ENCODE results near the gene ARHGDIA.

The ARHGDIA gene

GRCh38 chr17:81907219-81908145 is 36.3 kb upstream of the ARHGDIA start:
- Histone ChIP-seq H3K4me1 (ENCODE audit: control insufficient read depth, insufficient read depth, low read depth, low read length) (peaks cover 21% of the 10 kb centered on the region), H3K27me3 (ENCODE audit: control insufficient read depth in 1 of 2, insufficient read depth in 1 of 2, low read length in 2 of 2) (no peaks in the 10 kb centered on the region), H3K4me2 (ENCODE audit: low read length, poor library complexity, severe bottlenecking) (no peak overlapping the region), H2BK120ac (ENCODE audit: low read depth, low read length) (no peak overlapping the region), H2BK15ac (ENCODE audit: low read depth, poor library complexity, severe bottlenecking) (no peak overlapping the region), H2AFZ (ENCODE audit: low read depth, low read length) (no peak overlapping the region), H3K79me1 (replicated peaks; ENCODE audit: low read length, poor library complexity, severe bottlenecking) (peaks cover 11% of the 10 kb centered on the region), H2AK5ac (ENCODE audit: low read length, severe bottlenecking) (no peak overlapping the region), H3K27ac (ENCODE audit: low read length, poor library complexity, severe bottlenecking) (no peak overlapping the region), H3K18ac (ENCODE audit: low read depth in 1 of 2, low read length in 2 of 2) (no peak overlapping the region), H3K9ac (ENCODE audit: low read length) (no peak overlapping the region), H2BK12ac (ENCODE audit: low read length in 2 of 2) (no peak overlapping the region), H3K36me3 (ENCODE audit: control insufficient read depth in 1 of 2, insufficient read depth in 2 of 2, low read depth in 1 of 2, low read length in 2 of 2) (peaks cover 31 to 76% of the 10 kb centered on the region in 2 experiments), H4K91ac (ENCODE audit: low read length) (no peak overlapping the region), H3K4ac (ENCODE audit: low read depth in 1 of 2, low read length in 2 of 2) (no peak overlapping the region), H3K9me3 (ENCODE audit: control insufficient read depth, low read length) (no peaks in the 10 kb centered on the region), H3K14ac (ENCODE audit: low read length in 2 of 2) (no peak overlapping the region), H3K4me3 (ENCODE audit: insufficient read depth in 1 of 2, low read depth in 1 of 2, low read length in 2 of 2) (no peak overlapping the region), H4K8ac (ENCODE audit: low read length) (no peak overlapping the region), H2BK5ac (ENCODE audit: low read depth, low read length, poor library complexity, severe bottlenecking) (no peak overlapping the region), H3K23ac (ENCODE audit: low read length in 2 of 2) (no peak overlapping the region)
- WGBS: 97% methylated on average over 23 of the region's 26 CpGs
- no peak for DNase-seq

- H4K91ac ChIP-seq (ENCODE audit: low read length): no peak overlapping the region
Observed at GRCh38 chr17:81906476-81907218, 35.5 kb upstream of the ARHGDIA start.

GRCh38 chr17:81905993-81906392 is 34.9 kb upstream of the ARHGDIA start:
- Histone ChIP-seq H4K91ac (ENCODE audit: low read length) (no peak overlapping the region), H3K36me3 (ENCODE audit: control insufficient read depth in 1 of 2, insufficient read depth in 2 of 2, low read depth in 1 of 2, low read length in 2 of 2) (peaks cover 25 to 76% of the 10 kb centered on the region in 2 experiments), H3K4me3 (ENCODE audit: insufficient read depth in 1 of 2, low read depth in 1 of 2, low read length in 2 of 2) (no peak overlapping the region), H3K9me3 (ENCODE audit: control insufficient read depth, low read length) (no peaks in the 10 kb centered on the region), H2AK5ac (ENCODE audit: low read length, severe bottlenecking) (no peak overlapping the region), H2BK15ac (ENCODE audit: low read depth, poor library complexity, severe bottlenecking) (no peak overlapping the region), H2BK5ac (ENCODE audit: low read depth, low read length, poor library complexity, severe bottlenecking) (no peak overlapping the region), H3K4me1 (ENCODE audit: control insufficient read depth, insufficient read depth, low read depth, low read length) (peaks cover 29% of the 10 kb centered on the region), H3K23ac (ENCODE audit: low read length in 2 of 2) (no peak overlapping the region), H4K8ac (ENCODE audit: low read length) (no peak overlapping the region), H3K9ac (ENCODE audit: low read length) (no peak overlapping the region), H3K14ac (ENCODE audit: low read length in 2 of 2) (no peak overlapping the region), H3K79me1 (replicated peaks; ENCODE audit: low read length, poor library complexity, severe bottlenecking) (peaks cover 15% of the 10 kb centered on the region), H2BK12ac (ENCODE audit: low read length in 2 of 2) (no peak overlapping the region), H3K4me2 (ENCODE audit: low read length, poor library complexity, severe bottlenecking) (no peak overlapping the region), H3K4ac (ENCODE audit: low read depth in 1 of 2, low read length in 2 of 2) (no peak overlapping the region), H3K27ac (ENCODE audit: low read length, poor library complexity, severe bottlenecking) (no peak overlapping the region), H3K27me3 (ENCODE audit: control insufficient read depth in 1 of 2, insufficient read depth in 1 of 2, low read length in 2 of 2) (peaks cover 0 to 8% of the 10 kb centered on the region in 2 experiments), H2AFZ (ENCODE audit: low read depth, low read length) (no peak overlapping the region), H3K18ac (ENCODE audit: low read depth in 1 of 2, low read length in 2 of 2) (no peak overlapping the region), H2BK120ac (ENCODE audit: low read depth, low read length) (no peak overlapping the region)
- no peak for DNase-seq
- WGBS: 97% methylated on average over 10 of the region's 10 CpGs

More at GRCh38 chr17:81906476-81907218, 35.5 kb upstream of the ARHGDIA start:
- Histone ChIP-seq H2BK12ac (ENCODE audit: low read length in 2 of 2) (no peak overlapping the region), H3K14ac (ENCODE audit: low read length in 2 of 2) (no peak overlapping the region), H3K4me2 (ENCODE audit: low read length, poor library complexity, severe bottlenecking) (no peak overlapping the region), H3K4me3 (ENCODE audit: insufficient read depth in 1 of 2, low read depth in 1 of 2, low read length in 2 of 2) (no peak overlapping the region), H4K8ac (ENCODE audit: low read length) (no peak overlapping the region), H2BK5ac (ENCODE audit: low read depth, low read length, poor library complexity, severe bottlenecking) (no peak overlapping the region), H3K79me1 (replicated peaks; ENCODE audit: low read length, poor library complexity, severe bottlenecking) (peaks cover 11% of the 10 kb centered on the region), H3K4me1 (ENCODE audit: control insufficient read depth, insufficient read depth, low read depth, low read length) (peaks cover 28% of the 10 kb centered on the region), H3K23ac (ENCODE audit: low read length in 2 of 2) (no peak overlapping the region), H3K27ac (ENCODE audit: low read length, poor library complexity, severe bottlenecking) (no peak overlapping the region), H3K27me3 (ENCODE audit: control insufficient read depth in 1 of 2, insufficient read depth in 1 of 2, low read length in 2 of 2) (peaks cover 0 to 2% of the 10 kb centered on the region in 2 experiments), H3K4ac (ENCODE audit: low read depth in 1 of 2, low read length in 2 of 2) (no peak overlapping the region), H2BK15ac (ENCODE audit: low read depth, poor library complexity, severe bottlenecking) (no peak overlapping the region), H2AK5ac (ENCODE audit: low read length, severe bottlenecking) (no peak overlapping the region), H2AFZ (ENCODE audit: low read depth, low read length) (no peak overlapping the region), H2BK120ac (ENCODE audit: low read depth, low read length) (no peak overlapping the region), H3K36me3 (ENCODE audit: control insufficient read depth in 1 of 2, insufficient read depth in 2 of 2, low read depth in 1 of 2, low read length in 2 of 2) (peaks cover 22 to 70% of the 10 kb centered on the region in 2 experiments), H3K9ac (ENCODE audit: low read length) (no peak overlapping the region), H3K18ac (ENCODE audit: low read depth in 1 of 2, low read length in 2 of 2) (no peak overlapping the region), H3K9me3 (ENCODE audit: control insufficient read depth, low read length) (no peaks in the 10 kb centered on the region)
- WGBS: 98% methylated on average over 15 of the region's 15 CpGs
- no peak for DNase-seq

GRCh38 chr17:81905424-81905875 is 34.3 kb upstream of the ARHGDIA start:
- no peak overlapping the region for H3K4me2 ChIP-seq (ENCODE audit: low read length, poor library complexity, severe bottlenecking)
- H4K91ac ChIP-seq (ENCODE audit: low read length): no peak overlapping the region
- H3K23ac ChIP-seq (ENCODE audit: low read length in 2 of 2): no peak overlapping the region
- no peak overlapping the region for H2AK5ac ChIP-seq (ENCODE audit: low read length, severe bottlenecking)
- WGBS: 96% methylated on average over 16 of the region's 16 CpGs
- no peak overlapping the region for H2BK5ac ChIP-seq (ENCODE audit: low read depth, low read length, poor library complexity, severe bottlenecking)
- no peak overlapping the region for H2BK120ac ChIP-seq (ENCODE audit: low read depth, low read length)
- no peak for DNase-seq
- no peak overlapping the region for H2BK15ac ChIP-seq (ENCODE audit: low read depth, poor library complexity, severe bottlenecking)
- H3K9me3 ChIP-seq (ENCODE audit: control insufficient read depth, low read length): no peaks in the 10 kb centered on the region
- no peak overlapping the region for H4K8ac ChIP-seq (ENCODE audit: low read length)
- H2AFZ ChIP-seq (ENCODE audit: low read depth, low read length): no peak overlapping the region
- H3K18ac ChIP-seq (ENCODE audit: low read depth in 1 of 2, low read length in 2 of 2): no peak overlapping the region
- peaks cover 0 to 8% of the 10 kb centered on the region in 2 experiments for H3K27me3 ChIP-seq (ENCODE audit: control insufficient read depth in 1 of 2, insufficient read depth in 1 of 2, low read length in 2 of 2)
- H3K4me3 ChIP-seq (ENCODE audit: insufficient read depth in 1 of 2, low read depth in 1 of 2, low read length in 2 of 2): no peak overlapping the region
- H3K4ac ChIP-seq (ENCODE audit: low read depth in 1 of 2, low read length in 2 of 2): no peak overlapping the region
- no peak overlapping the region for H3K9ac ChIP-seq (ENCODE audit: low read length)
- no peak overlapping the region for H3K14ac ChIP-seq (ENCODE audit: low read length in 2 of 2)
- H3K79me1 ChIP-seq (replicated peaks; ENCODE audit: low read length, poor library complexity, severe bottlenecking): peaks cover 15% of the 10 kb centered on the region
- H3K27ac ChIP-seq (ENCODE audit: low read length, poor library complexity, severe bottlenecking): no peak overlapping the region
- H2BK12ac ChIP-seq (ENCODE audit: low read length in 2 of 2): no peak overlapping the region
- H3K4me1 ChIP-seq (ENCODE audit: control insufficient read depth, insufficient read depth, low read depth, low read length): peaks cover 29% of the 10 kb centered on the region
- peaks cover 30 to 80% of the 10 kb centered on the region in 2 experiments for H3K36me3 ChIP-seq (ENCODE audit: control insufficient read depth in 1 of 2, insufficient read depth in 2 of 2, low read depth in 1 of 2, low read length in 2 of 2)

Measured in mesenchymal stem cell (in vitro differentiated cells and primary cell).